Endodermal cell (in vitro differentiated cells): ENCODE results near the gene NKAIN4. TPM values are rescaled to one million over a fixed set of nuclear protein-coding genes. Genes with fewer than 3 reads are reported as not detected.

ENCODE experiments used
- DNase-seq: peaks from one replicate; pipeline ENCODE4 v3.0.0-alpha.2; 2017
- H3K27ac ChIP-seq: 2 replicates; pipeline ENCODE4 v1.5.1; 2013; ENCODE audit warnings: mild to moderate bottlenecking, low read depth, low read length, moderate library complexity
- H3K27me3 ChIP-seq: 2 replicates; pipeline ENCODE4 v1.6.1; 2013; ENCODE audit warnings: mild to moderate bottlenecking, low read length, moderate library complexity; ENCODE audit not compliant: insufficient read depth, control insufficient read depth, poor library complexity, severe bottlenecking
- H3K36me3 ChIP-seq: 2 replicates; pipeline ENCODE4 v1.7.0; 2013; ENCODE audit warnings: mild to moderate bottlenecking, low read length, moderate library complexity; ENCODE audit not compliant: control insufficient read depth, insufficient read depth
- H3K4me1 ChIP-seq: one replicate; pipeline ENCODE4 v1.7.0; 2013; ENCODE audit warnings: low read length; ENCODE audit not compliant: control insufficient read depth, insufficient read depth
- H3K4me3 ChIP-seq: 2 replicates; pipeline ENCODE4 v1.5.1; 2013; ENCODE audit warnings: mild to moderate bottlenecking, low read length, moderate library complexity
- H3K9ac ChIP-seq: 2 replicates; pipeline ENCODE4 v1.6.1; 2013; ENCODE audit warnings: mild to moderate bottlenecking, low read length, moderate library complexity; ENCODE audit not compliant: poor library complexity, severe bottlenecking; ENCODE audit errors: extremely low read depth
- H3K9me3 ChIP-seq: 2 replicates; pipeline ENCODE4 v1.6.1; 2013; ENCODE audit warnings: mild to moderate bottlenecking, low read length, moderate library complexity; ENCODE audit not compliant: control insufficient read depth
- H3K27ac Mint-ChIP-seq: 2 replicates; pipeline ENCODE4 v1.8.0; 2020; ENCODE audit warnings: mixed read lengths
- H3K27me3 Mint-ChIP-seq: 2 replicates; pipeline ENCODE4 v1.8.0; 2021; ENCODE audit warnings: mild to moderate bottlenecking, mixed read lengths; ENCODE audit not compliant: insufficient read depth
- H3K36me3 Mint-ChIP-seq: 2 replicates; pipeline ENCODE4 v1.8.0; 2020; ENCODE audit warnings: low read depth, mixed read lengths
- H3K4me1 Mint-ChIP-seq: 2 replicates; pipeline ENCODE4 v1.8.0; 2020; ENCODE audit warnings: mixed read lengths
- H3K4me3 Mint-ChIP-seq: 2 replicates; pipeline ENCODE4 v1.8.0; 2020; ENCODE audit warnings: mild to moderate bottlenecking, moderate library complexity, mixed read lengths
- H3K9me3 Mint-ChIP-seq: 2 replicates; pipeline ENCODE4 v1.8.0; 2020; ENCODE audit warnings: mild to moderate bottlenecking, mixed read lengths
- WGBS, 2 experiments: methylation state at CpG; one replicate each; pipeline versions ENCODE4 v1.1.5 to v1.1.7; 2013; ENCODE audit warnings: missing lambda C conversion rate in 2 of 2, mixed read lengths in 1 of 2; ENCODE audit not compliant: insufficient coverage in 1 of 2, insufficient read length in 1 of 2; 5-methylcytosine and 5-hydroxymethylcytosine counted together
- total RNA-seq, 2 donors: library from RNA; stranded (reverse); fragmentation: NEBNext Ultra II Directional in 1 of 2; extraction: Animal tissue kit (Norgen Biotek cat#: 25700) in 1 of 2; gene quantifications; 2 replicates in 1 of 2; 3 replicates in 1 of 2; pipeline ENCODE4 v1.2.1, GENCODE V29; 2021
- TF ChIP-seq, protein P1 (sequence below): fragments of 200-600 bp; sonication (generic); conservative IDR thresholded peaks from 2 replicates; pipeline ENCODE4 v1.5.0; 2021; ENCODE audit warnings: antibody characterized with exemption, mild to moderate bottlenecking

NKAIN4 gene
- total RNA-seq, 2 donors from 2014 or later: 0.24 to 1.7 TPM

DNA sequence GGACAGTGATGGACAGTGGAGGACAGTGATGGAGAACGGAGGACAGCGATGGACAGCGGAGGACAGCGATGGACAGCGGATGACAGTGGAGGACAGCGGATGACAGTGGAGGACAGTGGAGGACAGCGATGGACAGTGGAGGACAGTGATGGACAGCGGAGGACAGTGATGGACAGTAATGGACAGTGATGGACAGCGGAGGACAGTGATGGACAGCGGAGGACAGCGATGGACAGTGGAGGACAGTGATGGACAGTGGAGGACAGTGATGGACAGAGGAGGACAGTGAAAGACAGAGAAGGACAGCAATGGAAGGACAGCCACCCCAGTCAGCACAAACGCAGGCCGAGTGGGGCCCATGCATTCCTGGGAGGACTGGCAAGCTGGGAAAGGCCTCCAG lies 3.4 kb upstream of the NKAIN4 start:
- no peaks in the 10 kb centered on the region for H3K4me1 Mint-ChIP-seq
- 91% methylated on average over 13 of the region's 13 CpGs for WGBS, 2 experiments
- no peaks in the 10 kb centered on the region for H3K9me3 ChIP-seq
- no peaks in the 10 kb centered on the region for H3K9me3 Mint-ChIP-seq
- H3K36me3 Mint-ChIP-seq: no peaks in the 10 kb centered on the region
- no peak overlapping the region for H3K4me3 Mint-ChIP-seq
- no peak overlapping the region for H3K4me3 ChIP-seq
- no peaks in the 10 kb centered on the region for H3K36me3 ChIP-seq
- H3K27ac Mint-ChIP-seq: no peak overlapping the region
- no peak overlapping the region for H3K9ac ChIP-seq
- DNase-seq: no peak
- no peak overlapping the region for H3K27ac ChIP-seq
- peaks cover 44% of the 10 kb centered on the region for H3K27me3 ChIP-seq
- TF ChIP-seq, protein P1, sequence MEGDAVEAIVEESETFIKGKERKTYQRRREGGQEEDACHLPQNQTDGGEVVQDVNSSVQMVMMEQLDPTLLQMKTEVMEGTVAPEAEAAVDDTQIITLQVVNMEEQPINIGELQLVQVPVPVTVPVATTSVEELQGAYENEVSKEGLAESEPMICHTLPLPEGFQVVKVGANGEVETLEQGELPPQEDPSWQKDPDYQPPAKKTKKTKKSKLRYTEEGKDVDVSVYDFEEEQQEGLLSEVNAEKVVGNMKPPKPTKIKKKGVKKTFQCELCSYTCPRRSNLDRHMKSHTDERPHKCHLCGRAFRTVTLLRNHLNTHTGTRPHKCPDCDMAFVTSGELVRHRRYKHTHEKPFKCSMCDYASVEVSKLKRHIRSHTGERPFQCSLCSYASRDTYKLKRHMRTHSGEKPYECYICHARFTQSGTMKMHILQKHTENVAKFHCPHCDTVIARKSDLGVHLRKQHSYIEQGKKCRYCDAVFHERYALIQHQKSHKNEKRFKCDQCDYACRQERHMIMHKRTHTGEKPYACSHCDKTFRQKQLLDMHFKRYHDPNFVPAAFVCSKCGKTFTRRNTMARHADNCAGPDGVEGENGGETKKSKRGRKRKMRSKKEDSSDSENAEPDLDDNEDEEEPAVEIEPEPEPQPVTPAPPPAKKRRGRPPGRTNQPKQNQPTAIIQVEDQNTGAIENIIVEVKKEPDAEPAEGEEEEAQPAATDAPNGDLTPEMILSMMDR: no peak
- peaks cover 3% of the 10 kb centered on the region for H3K4me1 ChIP-seq
- H3K27me3 Mint-ChIP-seq: peaks cover 39% of the 10 kb centered on the region

DNA sequence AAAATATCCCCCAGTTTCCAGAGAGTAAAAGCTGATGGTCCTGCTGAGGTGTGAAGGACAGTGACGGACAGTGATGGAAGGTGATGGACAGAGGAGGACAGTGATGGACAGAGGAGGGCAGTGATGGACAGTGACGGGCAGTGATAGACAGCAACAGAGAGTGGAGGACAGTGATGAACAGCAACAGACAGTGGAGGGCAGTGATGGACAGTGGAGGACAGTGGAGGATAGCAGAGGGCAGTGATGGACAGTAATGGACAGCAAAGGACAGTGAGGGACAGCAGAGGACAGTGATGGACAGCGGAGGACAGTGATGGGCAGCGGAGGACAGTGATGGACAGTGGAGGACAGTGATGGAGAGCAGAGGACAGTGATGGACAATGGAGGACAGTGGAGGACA lies 2.7 kb upstream of the NKAIN4 start:
- H3K4me1 Mint-ChIP-seq: no peaks in the 10 kb centered on the region
- H3K36me3 Mint-ChIP-seq: no peaks in the 10 kb centered on the region
- H3K27ac Mint-ChIP-seq: no peak overlapping the region
- Histone ChIP-seq H3K9ac (no peak overlapping the region), H3K9me3 (no peaks in the 10 kb centered on the region), H3K36me3 (no peaks in the 10 kb centered on the region), H3K27me3 (peaks cover 51% of the 10 kb centered on the region), H3K4me3 (no peak overlapping the region), H3K4me1 (peaks cover 3% of the 10 kb centered on the region), H3K27ac (no peak overlapping the region)
- WGBS, 2 experiments: 93 to 94% methylated on average over 4 of the region's 4 CpGs
- TF ChIP-seq, protein P1: no peak
- no peak overlapping the region for H3K4me3 Mint-ChIP-seq
- no peaks in the 10 kb centered on the region for H3K9me3 Mint-ChIP-seq
- DNase-seq: no peak
- H3K27me3 Mint-ChIP-seq: peaks cover 46% of the 10 kb centered on the region

DNA sequence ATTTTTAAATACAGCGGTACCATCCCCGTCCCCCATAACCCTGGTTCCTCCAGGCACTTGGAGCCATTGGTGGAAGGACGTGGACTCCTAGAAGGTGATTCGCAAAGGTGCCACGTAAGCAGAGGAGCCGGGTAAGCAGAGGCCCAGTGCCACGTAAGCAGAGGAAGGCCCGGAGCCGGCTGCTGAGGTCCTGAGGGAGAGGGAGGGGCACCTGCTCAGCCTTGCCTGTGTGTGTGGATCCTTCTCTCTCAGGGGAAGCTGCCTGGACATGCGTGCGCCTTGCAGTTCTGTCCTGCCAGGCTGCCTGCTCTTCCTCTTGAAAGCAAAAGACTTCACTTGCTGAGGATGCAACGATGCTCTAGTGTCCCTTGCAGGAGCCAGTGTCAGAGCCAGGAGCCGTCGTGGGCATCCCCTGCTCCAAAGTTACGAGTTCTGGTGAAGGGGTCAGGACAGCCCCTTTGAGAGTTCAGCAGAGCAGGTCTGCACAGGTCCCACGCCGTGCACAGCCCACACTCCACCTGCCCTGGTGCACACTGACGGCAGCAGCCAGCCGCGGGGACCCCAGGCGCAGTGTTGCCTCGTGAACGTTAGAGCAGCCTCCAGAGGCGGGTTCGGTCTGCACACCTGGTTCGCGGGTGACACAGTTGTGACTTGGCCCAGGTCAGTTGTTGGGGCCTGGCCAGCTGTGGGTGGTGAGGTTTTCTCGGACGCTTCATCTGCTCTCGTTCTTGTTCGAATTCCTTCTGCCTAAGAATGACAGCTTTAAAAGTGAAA lies 1.9 kb upstream of the NKAIN4 start:
- Histone ChIP-seq H3K9me3 (no peaks in the 10 kb centered on the region), H3K27me3 (peaks cover 54% of the 10 kb centered on the region), H3K4me3 (no peak overlapping the region), H3K4me1 (peaks cover 3% of the 10 kb centered on the region), H3K27ac (no peak overlapping the region), H3K9ac (no peak overlapping the region), H3K36me3 (no peaks in the 10 kb centered on the region)
- Mint-ChIP-seq H3K4me1 (no peaks in the 10 kb centered on the region), H3K36me3 (no peaks in the 10 kb centered on the region), H3K4me3 (no peak overlapping the region), H3K27me3 (peaks cover 53% of the 10 kb centered on the region), H3K27ac (no peak overlapping the region), H3K9me3 (peaks cover 4% of the 10 kb centered on the region)
- no peak for DNase-seq
- TF ChIP-seq, protein P1: no peak
- 82 to 86% methylated on average over 18 to 31 of the region's 31 CpGs for WGBS, 2 experiments
